HG02885 (cell line): ENCODE data around the gene IRF8.
"Not testable (repeated sequence)": the region's sequence is repeated elsewhere in the genome, so short reads cannot be mapped to it uniquely, and the experiment has no call there.

Experiments
- ATAC-seq: cut with Tn5 transposase; IDR thresholded peaks from one replicate; pipeline ENCODE4 v1.9.1; 2021; ENCODE audit warnings: mild to moderate bottlenecking; ENCODE audit not compliant: unreplicated experiment, poor library complexity

The IRF8 gene

GRCh38 chr16:85891033-85891775 lies 7.8 kb upstream of the IRF8 start:
- no peak for ATAC-seq

GRCh38 chr16:85891776-85892166 lies 7.2 kb upstream of the IRF8 start:
- ATAC-seq = no peak

- no peak for ATAC-seq
Measured at GRCh38 chr16:85892760-85893159, 6.2 kb upstream of the IRF8 start.

GRCh38 chr16:85894266-85894665 lies 4.7 kb upstream of the IRF8 start:
- ATAC-seq = no peak

DNA sequence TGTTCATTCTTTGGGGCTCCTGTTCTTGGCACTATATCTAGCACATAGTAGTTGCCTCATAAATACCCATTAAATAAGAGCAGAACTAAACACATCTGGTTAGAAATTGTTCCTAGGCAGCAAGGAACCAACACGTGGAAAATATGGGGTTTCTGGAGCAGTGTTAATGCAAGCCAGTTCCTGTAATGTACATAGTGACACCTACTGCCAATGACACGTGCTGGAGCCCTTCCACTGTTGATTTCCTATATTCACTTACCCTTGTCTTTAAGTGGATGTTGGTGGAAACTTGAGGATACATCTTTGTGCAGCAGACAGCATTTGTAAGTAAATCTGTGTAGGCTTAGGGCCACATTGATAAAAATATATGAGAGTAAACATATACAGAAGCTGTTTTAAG lies 1.6 kb upstream of the IRF8 start:
- no peak for ATAC-seq

- no peak for ATAC-seq
Measured at GRCh38 chr16:85899444-85899843, 482 bp downstream of the IRF8 start.

GRCh38 chr16:85900027-85900792 lies 1.2 kb downstream of the IRF8 start:
- ATAC-seq = no peak

GRCh38 chr16:85901110-85901509 lies 2.1 kb downstream of the IRF8 start:
- no peak for ATAC-seq

- no peak for ATAC-seq
Measured at GRCh38 chr16:85901773-85902365, 2.9 kb downstream of the IRF8 start.

DNA sequence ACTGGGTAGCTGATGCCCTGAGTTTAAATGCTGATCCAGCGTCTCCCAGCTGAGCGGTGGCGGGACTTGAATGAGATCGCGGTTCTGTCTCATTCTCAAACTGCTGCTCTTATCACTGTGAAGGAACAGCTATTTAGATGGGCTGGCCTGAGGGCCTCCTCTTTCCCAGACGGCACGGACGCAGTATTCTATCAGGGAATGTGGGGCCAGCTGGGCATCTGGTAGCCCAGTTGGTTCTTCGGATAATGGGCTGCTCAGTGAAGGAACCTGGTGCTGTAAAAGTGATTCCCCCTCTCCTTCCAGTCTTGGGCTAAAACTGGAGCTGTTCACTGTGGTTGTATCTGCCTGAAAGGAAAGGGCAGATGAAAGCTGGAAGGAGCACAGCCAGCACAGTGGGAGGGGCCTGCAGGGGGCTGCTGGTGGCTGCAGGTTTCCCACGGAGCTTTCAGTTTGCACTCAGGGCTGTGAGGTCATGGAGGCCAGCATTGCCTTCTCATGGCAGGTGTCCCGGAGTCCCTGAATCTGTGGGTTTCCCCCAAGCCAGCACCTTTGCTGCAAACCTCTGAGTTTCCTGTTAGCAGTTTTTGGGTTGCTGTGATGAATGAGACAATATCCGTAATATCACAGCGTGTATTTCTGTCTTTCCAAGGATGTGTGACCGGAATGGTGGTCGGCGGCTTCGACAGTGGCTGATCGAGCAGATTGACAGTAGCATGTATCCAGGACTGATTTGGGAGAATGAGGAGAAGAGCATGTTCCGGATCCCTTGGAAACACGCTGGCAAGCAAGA lies 3.6 kb downstream of the IRF8 start:
- ATAC-seq = peak; percentile 62

DNA sequence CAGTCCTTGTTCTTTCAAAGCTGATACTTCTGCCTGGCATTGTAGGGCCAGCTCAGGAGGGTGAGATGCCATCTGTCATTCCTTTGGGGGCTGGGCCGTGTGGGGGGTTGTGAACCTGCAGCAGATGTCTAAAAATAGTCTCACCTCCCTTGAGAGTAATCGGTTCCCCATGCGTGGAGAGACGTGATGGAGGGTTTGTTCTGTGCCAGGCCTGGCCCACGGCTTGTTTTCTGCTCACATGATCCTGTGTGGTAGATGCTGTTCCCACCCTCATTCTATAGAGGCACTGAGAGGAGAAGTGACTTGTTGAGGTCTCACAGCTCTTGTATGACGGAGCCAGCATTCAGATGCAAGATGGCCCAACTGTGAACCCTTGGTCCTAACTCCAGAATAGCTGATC lies 4.6 kb downstream of the IRF8 start:
- no peak for ATAC-seq

GRCh38 chr16:85905110-85906095 lies 6.4 kb downstream of the IRF8 start:
- no peak for ATAC-seq

- ATAC-seq = no peak
Measured at GRCh38 chr16:85906349-85906748, 7.4 kb downstream of the IRF8 start.

GRCh38 chr16:85907231-85907630 lies 8.3 kb downstream of the IRF8 start:
- not testable (repeated sequence) for ATAC-seq

- ATAC-seq = peak; percentile 53
Measured at GRCh38 chr16:85908444-85908843, 9.5 kb downstream of the IRF8 start.

DNA sequence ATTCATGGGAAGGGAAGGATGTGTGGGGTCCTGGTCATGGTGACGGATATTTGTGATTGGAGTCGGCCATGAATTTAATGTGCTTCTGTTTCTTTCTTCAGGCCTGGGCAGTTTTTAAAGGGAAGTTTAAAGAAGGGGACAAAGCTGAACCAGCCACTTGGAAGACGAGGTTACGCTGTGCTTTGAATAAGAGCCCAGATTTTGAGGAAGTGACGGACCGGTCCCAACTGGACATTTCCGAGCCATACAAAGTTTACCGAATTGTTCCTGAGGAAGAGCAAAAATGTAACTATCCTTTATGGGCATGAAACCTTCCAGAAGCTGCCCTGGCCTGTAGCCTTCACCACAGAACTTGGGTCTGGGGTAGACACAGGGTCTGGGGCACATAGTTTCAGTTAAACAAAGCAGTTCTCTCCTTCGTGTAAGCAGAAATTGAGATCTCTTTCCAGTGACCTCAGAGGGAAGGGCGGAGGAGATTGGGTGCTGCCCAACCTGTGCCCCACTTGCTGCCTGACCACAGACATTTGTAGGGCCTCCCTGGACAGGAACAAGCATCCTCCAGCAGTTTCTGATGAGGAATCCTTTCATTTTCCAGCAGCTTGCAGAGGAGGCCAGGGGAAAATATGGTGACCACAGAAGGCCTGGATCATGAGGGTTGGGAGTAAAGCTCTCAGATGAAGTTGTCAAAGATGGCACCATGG lies 10.1 kb downstream of the IRF8 start:
- ATAC-seq = no peak

DNA sequence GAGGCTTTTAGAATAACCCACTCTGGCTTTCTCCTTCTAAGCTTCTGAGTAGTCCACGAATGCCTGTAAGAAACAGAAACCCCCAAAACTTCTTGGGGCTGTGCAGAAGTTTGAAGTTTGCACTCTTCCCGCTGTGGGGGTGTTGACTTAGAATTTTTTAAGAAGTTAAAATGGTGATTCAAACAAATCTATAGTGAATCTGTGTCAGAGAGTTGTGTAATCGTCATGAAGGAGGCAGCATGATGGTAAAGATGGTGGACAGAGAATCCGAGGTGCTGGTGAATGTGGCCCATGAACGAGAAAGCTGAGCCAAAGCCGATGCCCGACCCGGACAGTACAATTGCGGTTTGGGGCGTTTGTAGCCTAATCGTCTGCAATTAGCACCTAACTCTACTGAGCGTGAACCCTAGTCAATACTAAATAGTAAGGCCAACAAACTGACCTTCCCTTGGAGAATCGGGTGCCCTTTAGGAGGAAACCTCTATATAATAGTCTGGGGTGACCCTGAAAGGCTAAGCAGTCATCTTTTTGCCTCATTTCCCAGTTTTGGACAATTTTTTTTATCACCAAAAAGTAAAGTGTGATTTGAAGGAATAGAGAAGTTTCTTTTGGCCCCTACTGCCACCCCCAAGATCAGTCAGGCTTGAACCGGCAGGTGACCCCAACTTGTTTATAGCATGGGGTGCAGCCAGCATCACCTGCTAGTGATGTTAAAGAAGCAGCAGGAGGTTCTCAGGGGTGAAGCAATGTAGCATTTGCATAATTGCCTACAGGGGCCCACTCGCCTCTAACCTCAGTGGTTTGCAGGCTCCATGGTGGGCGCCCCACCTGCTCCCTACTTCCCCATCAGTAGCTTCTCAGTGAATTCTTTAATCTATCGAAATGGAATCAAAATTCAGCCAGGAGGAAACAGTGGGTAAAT lies 11.2 kb downstream of the IRF8 start:
- no peak for ATAC-seq

DNA sequence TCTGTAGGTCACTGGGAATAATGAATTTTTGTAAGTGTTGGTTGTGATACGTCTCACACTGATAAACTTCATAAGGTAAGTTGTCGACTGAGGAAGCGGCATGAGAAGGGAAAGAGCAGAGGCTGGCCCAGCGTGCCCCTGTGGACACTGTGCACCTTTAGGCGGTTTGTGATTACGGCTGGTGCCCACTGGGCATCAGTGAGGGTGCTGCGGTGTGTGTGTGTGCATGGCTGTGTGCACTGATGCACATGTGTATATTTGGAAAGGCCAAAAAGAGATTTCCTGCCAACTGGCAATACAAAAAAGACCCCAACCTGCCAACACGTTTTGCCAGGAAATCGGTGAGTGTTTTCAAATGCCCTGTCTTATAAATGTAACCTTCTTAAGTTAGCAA lies 11.9 kb downstream of the IRF8 start:
- no peak for ATAC-seq
